Stimulated activated CD4-positive, alpha-beta T cell treated with anti-CD3 and anti-CD28 coated beads, Interleukin-15, amount 100 ng/mL, for 1 hour (primary cell): Measurements from ENCODE around the gene TAF9B.
"Not testable (repeated sequence)": the region's sequence is repeated elsewhere in the genome, so short reads cannot be mapped to it uniquely, and the experiment has no call there.

ENCODE experiments used
- DNase-seq, 2 donors: peaks; one replicate each; pipeline ENCODE4 v3.0.0-alpha.2; 2020; ENCODE audit warnings: low read depth in 1 of 2, low spot score in 1 of 2

Gene TAF9B, protein sequence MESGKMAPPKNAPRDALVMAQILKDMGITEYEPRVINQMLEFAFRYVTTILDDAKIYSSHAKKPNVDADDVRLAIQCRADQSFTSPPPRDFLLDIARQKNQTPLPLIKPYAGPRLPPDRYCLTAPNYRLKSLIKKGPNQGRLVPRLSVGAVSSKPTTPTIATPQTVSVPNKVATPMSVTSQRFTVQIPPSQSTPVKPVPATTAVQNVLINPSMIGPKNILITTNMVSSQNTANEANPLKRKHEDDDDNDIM

DNA sequence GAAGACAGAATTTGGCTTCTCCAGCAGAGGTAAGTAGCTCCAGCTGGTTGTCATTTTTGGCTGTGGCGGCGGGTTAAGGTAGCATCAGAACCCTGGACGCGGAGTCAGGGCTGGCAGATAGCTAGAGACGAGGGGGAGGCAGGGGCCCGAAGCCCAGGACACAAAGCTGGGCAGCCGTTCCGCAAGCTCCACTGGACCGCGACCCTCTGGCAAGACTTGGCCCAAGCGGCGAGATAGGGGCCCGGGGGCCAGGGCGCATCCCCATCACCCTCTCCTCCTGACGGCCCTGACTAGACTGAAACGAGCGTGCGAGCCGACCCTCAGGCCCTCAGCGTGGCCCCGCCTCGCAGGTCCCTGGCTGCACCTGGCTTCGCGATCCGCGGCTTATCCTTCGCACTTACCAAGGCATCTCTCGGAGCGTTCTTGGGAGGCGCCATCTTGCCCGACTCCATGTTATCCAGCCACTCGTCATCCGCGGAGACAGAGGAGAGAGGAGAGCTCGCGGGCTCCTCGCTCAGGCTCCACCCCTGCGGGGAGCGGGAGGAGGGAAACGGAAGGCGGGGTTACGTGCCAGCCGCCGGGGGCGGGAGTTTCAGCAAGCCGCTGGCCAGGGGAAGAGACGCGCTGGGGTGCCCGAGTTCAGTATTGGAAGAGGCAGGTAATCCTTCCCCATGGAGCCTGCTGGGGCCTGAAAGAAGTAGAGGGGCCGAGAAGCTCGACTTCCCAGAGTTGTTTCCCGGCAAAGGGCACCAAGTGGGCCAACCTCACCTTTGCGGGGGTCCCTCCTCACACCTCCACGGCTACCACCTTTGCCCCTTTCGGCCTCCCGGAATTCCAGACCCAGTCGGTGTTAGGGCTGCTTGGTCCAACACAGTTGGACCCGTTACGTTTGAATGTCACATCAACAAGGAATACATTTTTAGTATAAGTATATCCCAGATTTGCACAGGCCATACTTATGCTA lies at the start of gene TAF9B:
Gene TAF9B (minus strand): TSS at position 491 of the 964 bp plus-strand sequence. CDS start 39 bp downstream, at position 452.
- DNase-seq = peak; percentile 52 to 70

DNA sequence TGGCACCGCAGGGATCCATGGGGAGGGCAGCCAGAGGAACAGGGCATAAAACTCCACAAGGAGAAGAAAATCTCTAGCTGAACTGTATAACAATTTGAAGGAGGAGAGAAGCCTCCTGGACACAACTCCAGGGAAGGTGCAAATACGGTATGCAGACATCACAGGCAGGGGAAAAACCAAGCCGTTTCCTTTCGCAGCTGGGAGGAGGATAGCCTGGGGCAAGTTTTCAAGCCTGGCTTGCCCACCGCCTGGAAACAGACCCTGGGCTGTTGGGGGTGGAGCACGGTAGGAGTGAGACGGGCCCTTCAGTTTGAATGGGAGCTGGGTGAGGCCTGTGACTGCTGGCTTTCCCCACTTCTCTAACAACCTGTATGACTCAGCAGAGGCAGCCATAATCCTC lies 43.4 kb upstream of the TAF9B start:
- DNase-seq = no peak

DNA sequence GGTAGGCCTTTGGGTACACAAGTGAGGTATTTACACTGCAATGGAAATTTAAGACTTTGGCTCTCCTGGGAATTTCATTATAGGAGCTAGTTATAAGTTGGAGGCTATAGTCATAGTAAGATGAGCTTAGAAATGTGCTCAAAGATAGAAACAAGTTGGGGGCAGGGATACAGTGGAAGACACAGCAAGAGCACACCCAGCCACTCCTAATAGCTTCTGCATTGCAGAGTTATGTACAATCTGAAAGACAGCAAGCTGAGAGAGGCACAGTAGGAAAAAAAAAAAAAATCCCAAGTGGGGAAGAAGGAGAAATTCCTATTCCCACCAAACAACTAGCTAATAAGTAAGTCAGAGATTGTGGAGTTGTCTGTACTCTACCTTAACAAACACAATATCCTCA lies 41.9 kb upstream of the TAF9B start:
- DNase-seq = no peak

DNA sequence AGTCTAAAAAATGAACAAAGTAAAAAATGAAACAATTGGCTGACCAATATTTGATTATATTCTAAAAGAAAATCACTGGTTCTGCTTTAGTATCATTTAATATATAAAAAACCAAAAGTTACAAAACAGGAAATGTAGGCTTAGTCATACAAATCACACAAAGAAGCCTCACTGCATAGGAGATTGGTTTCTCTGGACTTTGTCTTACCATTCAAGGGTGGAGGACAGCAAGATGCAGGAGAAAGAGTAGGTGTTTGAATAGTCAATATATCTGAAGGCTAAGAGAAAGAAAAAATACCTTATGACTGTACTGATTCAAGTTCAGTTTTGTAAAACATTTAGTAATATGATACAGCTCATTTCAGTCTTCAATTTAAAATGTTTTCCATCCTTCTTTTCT lies 28.6 kb upstream of the TAF9B start:
- no peak for DNase-seq

DNA sequence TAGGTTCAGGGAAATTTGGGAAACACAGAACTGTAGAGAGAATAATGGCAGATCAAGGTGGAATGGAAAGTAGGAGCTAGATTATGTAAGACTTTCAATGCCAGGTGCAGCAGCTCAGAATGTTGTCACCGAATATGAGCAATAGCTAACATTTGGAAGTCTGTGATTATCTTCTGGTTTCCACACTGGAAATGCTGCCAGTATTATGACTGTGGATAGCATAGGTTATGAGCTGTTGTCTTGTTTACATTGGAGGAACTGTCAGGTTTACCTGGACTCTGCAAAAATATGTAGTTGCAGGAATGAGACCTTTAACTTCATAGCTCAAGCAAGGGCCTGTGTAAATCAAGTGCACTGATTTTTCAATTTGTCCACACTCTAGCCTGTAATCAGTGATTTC lies 26.0 kb upstream of the TAF9B start:
- DNase-seq = no peak

DNA sequence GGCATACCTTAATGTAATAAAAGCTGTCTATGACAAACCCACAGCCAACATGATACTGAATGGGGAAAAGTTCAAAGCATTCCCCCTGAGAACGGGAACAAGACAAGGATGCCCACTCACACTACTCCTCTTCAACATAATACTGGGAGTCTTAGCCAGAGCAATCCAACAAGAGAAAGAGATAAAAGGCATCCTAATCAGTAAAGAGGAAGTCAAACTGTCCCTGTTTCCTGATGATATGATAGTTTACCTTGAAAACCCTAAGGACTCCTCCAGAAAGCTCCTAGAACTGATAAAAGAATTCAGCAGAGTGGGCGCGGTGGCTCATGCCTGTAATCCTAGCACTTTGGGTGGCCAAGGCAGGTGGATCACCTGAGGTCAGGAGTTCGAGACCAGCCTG lies 23.7 kb upstream of the TAF9B start:
- not testable (repeated sequence) for DNase-seq

DNA sequence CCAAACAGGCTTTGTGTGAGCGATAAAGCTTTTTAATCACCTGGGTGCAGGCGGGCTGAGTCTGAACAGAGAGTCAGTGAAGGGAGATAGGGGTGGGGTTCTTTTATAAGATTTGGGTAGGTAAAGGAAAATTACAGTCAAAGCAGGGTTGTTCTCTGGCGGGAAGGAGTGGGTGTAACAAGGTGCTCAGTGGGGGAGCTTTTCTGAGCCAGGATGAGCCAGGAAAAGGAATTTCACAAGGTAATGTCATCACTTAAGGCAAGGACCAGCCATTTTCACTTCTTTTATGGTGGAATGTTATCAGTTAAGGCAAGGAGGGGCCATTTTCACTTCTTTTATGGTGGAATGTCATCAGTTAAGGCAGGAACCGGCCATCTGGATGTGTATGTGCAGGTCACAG lies 21.3 kb upstream of the TAF9B start:
- DNase-seq = not testable (repeated sequence)

DNA sequence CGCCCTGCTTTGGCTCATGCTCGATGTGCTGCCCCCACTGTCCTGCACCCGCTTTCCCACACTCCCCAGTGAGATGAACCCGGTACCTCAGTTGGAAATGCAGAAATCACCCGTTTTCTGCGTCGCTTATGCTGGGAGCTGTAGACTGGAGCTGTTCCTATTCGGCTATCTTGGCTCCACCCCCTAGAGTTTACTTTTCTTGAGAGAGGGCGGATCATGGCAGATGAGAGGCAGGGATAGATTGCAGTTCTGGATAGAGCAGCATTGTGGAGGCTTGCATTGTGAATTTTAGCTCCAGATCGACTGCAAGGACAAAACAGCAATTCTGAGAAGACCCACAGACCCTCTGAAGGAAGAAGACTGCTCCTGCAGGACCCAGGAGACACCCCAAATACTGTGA lies 18.4 kb upstream of the TAF9B start:
- not testable (repeated sequence) for DNase-seq

DNA sequence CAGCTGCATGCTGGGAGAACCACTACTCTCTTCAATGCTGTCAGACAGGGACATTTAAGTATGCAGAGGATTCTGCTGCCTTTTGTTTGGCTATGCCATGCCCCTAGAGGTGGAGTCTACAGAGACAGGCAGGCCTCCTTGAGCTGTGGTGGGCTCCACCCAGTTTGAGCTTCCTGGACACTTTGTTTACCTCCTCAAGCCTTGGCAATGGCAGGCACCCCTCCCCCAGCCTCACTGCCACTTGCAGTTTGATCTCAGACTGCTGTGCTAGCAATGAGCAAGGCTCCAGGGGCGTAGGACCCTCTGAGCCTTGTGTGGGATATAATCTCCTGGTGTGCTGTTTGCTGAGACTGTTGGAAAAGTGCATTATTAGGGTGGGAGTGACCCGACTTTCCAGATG lies 17.9 kb upstream of the TAF9B start:
- DNase-seq = not testable (repeated sequence)

DNA sequence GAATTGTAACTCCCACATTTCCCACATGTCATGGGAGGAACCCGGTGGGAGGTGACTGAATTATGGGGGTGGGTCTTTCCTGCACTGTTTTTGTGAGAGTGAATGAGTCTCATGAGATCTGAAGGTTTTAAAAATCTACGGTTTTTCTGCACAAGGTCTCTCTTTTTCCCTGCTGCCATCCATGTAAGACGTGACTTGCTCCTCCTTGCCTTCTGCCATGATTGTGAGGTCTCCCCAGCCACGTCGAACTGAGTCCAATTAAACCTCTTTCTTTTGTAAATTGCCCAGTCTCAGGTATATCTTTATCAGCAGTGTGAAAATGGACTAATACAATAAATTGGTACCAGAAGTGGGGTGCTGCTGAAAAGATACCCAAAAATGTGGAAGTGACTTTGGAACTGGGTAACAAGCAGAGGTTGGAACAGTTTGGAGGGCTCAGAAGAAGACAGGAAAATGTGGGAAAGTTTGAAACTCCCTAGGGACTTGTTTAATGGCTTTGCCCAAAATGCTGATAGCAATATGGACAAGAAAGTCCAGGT lies 7.6 kb upstream of the TAF9B start:
- not testable (repeated sequence) for DNase-seq

DNA sequence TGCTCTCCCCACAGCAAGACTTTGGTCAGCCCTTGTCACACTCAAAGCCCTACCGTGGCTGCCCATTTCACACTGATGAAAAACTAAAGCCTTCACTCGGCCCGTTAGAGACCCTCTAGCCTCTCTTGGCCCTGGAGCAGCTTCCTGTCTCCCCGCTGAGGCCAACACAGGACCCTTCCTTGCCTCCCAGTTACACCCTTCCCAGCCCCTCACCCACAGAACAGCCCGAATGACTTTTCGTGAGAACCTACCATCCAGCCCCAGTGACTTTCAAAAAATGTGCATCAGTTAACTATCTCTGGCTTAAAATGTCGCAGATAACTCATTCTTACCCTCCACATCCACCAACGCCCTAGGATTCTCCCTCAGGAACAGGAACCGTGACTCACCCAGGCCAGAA lies 756 bp upstream of the TAF9B start:
- no peak for DNase-seq

DNA sequence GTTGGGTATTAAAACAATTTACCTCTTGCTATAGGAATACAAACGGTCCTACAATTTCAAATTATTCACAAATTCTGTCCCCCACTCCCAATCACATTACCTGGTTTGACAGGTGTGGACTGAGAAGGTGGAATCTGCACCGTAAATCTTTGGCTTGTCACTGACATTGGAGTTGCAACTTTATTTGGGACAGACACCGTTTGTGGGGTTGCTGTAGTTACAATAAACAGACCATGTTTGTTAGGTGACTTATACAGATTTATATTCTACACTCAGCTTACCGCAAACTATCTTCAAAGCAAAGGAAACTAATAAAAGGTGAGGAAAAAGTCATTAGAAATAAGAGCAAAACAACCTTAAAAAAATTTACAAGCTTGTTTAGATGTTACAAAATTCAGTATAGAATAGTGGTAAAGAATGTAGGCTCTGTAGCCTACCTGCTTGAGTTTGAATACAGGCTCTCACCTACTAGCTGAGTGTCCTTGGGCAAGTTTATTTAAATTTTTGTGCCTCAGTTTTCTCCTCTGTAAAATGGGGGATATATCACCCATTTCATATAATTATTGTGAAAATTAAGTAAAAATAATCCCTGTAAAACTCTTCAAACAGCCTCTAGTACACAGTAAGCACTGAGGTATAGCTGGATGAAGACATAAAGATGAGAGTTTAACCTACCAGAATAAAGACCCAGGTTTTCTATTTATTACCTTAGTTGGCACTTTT lies 6.1 kb downstream of the TAF9B start:
- no peak for DNase-seq

DNA sequence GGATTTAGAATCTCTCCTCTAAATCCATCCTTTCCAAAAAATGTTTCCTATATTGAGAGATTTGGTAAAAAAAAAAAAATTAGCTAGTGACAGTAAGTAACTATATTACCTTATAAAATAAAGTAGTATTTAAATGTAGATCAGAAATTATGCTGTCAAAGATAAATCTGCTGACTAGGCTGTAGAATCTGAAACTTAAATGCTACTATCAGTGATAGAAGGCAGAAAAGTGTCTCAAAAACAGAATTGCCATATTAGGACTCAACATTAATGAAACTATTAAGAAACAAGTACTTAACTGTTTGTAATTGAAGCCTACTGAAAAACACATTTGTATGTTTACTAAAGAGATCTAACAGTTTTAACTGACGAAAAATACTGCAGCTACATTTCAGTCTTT lies 8.3 kb downstream of the TAF9B start:
- no peak for DNase-seq

DNA sequence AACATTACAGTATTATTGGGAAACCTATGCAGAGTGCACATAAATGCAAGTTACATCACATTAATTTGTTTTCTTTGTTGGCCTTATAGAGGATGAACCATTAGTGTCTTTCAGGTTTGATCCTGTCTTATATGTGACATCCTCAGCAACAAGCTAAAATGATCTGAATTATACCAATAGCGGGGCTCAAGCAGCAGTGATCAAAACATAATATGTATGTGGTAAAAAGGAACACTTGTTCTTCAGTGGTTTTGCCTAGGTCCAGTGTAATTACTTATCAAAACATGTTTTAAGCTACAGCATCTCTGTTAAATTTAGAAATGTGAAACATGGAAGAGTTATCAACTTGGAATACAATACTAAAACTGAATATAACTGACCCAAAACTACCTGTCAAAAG lies 9.1 kb downstream of the TAF9B start:
- DNase-seq = no peak

DNA sequence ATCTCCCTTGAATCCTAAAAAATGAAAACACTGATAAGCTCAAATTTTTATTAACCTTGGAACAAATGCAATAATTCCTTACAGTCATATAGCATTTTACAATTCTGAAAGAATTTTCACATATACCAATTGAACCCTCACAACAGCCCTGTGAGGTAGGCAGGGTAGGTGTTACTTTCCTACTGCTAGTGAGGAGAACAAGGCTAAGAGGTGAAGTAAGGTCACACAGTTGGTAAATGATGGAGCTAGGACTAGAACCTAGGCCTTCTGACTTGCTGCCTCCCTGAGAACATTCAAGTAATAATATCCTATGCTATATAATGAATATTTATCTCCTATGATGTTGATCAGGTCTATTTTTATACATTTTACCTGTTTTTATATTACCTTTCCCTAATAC lies 9.7 kb downstream of the TAF9B start:
- no peak for DNase-seq

DNA sequence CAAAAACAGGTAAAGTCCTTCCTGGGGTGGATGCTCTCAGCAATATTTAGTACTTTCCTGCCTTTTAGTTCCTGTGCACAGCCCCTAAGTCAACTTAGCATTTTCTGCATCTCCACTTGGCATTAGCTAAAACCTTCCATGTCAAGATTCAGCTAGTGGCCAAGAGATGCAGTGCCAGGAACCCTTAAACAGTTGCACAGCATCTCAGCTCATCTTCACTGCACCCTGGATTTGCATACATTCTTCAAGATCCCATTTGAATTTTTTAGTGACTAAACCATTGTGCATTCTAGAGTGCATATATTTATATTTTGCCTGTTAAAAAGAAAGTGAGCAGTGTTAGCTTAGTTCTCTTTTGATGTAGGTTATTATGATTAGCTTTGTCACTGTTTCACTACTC lies 13.7 kb downstream of the TAF9B start:
- not testable (repeated sequence) for DNase-seq

DNA sequence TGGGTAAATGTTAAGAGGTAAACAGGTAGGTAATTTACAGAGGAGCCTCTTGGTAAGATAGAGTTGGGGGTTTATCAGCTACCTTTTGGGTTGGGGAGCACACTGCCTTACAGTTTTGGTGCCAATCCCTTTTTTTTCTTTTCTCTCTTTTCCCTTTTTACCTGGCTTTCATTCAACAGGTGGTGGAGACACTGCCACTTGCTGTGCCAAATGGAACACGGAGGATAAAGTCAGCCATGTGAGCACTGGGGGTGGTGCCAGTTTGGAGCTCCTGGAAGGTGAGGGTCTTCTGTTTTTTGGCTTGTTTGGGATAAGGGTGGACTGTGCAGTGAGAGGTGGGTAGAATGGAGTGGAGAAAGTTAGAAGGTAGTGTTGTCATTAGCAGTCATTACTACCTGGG lies 14.3 kb downstream of the TAF9B start:
- DNase-seq = no peak

DNA sequence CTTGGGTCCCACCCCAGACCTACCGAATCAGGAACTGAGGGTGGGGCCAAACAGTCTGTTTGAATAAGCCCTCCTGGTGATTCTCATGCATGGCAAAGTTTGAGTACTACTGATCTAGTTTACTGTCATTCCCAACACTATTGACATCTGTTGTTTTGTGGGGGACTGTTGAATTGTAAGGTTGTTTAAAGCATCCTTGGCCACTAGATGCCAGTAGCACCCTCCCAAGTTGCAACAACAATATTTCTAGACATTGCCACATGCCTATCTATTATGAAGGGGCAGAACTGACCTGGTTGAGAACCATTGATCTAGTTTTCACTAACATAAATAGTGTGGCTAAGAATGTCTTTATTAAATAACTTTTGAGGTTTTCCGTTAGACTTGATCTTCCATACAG lies 15.1 kb downstream of the TAF9B start:
- DNase-seq = no peak

DNA sequence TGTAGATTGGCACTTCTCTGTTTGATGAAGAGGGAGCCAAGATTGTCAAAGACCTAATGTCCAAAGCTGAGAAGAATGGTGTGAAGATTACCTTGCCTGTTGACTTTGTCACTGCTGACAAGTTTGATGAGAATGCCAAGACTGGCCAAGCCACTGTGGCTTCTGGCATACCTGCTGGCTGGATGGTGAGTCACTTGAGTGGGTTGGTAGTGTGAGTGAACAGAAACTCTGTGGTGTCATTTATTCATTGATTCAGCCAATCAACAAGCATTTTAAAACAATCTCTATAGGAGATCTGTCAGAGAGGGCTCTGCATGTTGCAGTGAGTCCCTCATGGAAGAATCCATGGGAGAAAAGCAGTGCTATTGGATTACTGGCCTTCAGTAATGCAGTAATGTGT lies 16.3 kb downstream of the TAF9B start:
- no peak for DNase-seq

DNA sequence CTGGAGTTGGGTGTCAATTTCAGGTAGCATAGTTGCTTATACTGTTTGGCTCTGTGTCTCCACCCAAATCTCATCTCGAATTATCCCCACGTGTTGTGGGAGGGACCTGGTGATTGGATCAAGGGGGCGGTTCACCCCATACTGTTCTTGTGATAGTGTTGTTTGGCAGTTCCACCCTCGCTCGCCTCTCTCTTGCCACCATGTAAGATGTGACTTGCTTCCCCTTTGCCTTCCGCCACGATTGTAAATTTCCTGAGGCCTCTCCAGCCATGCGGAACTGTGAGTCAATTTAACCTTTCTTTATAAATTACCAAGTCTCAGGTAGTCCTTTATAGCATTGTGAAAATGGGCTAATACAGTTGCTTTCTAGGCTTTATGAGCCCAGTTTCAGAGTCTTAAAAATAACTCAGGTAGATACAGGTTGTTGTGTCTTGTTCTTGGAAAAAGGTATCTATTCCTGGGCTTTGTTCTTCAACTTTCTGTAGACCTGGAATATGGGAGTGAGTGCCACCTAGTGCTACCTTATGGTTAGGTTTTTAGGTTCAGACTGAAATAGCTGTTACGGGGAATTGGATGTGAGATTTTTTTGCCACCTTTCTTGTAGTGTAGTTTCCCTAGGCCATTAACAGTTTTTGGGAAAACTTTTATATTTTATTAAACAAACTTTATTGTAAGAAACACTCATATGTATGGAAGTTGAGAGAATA lies 19.8 kb downstream of the TAF9B start:
- DNase-seq = no peak

DNA sequence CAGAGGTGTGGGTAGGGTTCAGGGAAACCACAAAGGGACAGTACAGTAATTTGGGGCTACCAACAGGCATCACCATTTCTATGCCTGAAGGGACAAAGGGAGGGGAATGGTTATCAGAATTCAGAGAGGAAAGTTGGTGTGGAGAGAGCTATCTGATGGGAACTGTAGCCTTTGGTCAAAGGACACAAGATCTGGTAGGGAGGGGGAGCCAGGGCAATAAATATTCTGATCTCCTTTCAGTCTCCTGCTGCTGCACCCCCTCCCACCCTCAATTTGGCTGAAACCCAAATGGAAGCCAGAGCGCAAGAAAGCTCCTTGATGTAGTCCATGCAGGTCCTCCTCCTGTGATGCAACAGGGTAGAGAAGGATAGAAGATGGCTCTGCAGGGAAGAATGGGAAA lies 20.8 kb downstream of the TAF9B start:
- DNase-seq = no peak
